ENCODE data around the gene SLC7A5. TPM values are rescaled to one million over a fixed set of nuclear protein-coding genes. Genes with fewer than 3 reads are reported as not detected.
"Not testable (repeated sequence)": the region's sequence is repeated elsewhere in the genome, so short reads cannot be mapped to it uniquely, and the experiment has no call there.

Gene SLC7A5
- total RNA-seq, 4 donors from 2014 or later, result 7.0 to 133 (median 19.1) TPM

- ATAC-seq (no peak), DNase-seq (no peak)
- Histone ChIP-seq H3K4me1 (no peaks in the 10 kb centered on the region), H3K27me3 (no peaks in the 10 kb centered on the region), H3K4me3 (no peak overlapping the region), H3K9me3 (no peaks in the 10 kb centered on the region), H3K36me3 (no peaks in the 10 kb centered on the region), H3K27ac (no peak overlapping the region)
- in situ Hi-C loops (cut with MboI; ENCODE audit: low sequenced_read_pairs in 4 of 4) (no loop called here), intact Hi-C loops (cut with DNase I; ENCODE audit: low total_unique reads) (loop anchor here (5.0 kb wide), 1 partner anchor 42 kb away; no protein-coding TSS in a partner anchor)
- TF ChIP-seq POLR2A (IDR thresholded peaks at IDR 0.05) (no peak), CTCF (IDR thresholded peaks at IDR 0.05 in 4 of 5, conservative IDR thresholded peaks at IDR 0.05 in 1 of 5) (no peak)
Measured at GRCh38 chr16:87819282-87819681, 50.0 kb downstream of the SLC7A5 start.

- H3K36me3 ChIP-seq, result no peaks in the 10 kb centered on the region
- in situ Hi-C loops (cut with MboI; ENCODE audit: low sequenced_read_pairs in 4 of 4) (no loop called here), intact Hi-C loops (cut with DNase I; ENCODE audit: low total_unique reads) (loop anchor here (5.0 kb wide), 1 partner anchor 41 kb away; no protein-coding TSS in a partner anchor)
- H3K4me1 ChIP-seq, result no peaks in the 10 kb centered on the region
- no peak overlapping the region for H3K4me3 ChIP-seq
- ATAC-seq (no peak), DNase-seq (no peak)
- TF ChIP-seq CTCF (IDR thresholded peaks at IDR 0.05 in 4 of 5, conservative IDR thresholded peaks at IDR 0.05 in 1 of 5) (no peak), POLR2A (IDR thresholded peaks at IDR 0.05) (no peak)
- no peak overlapping the region for H3K27ac ChIP-seq
- no peaks in the 10 kb centered on the region for H3K27me3 ChIP-seq
- no peaks in the 10 kb centered on the region for H3K9me3 ChIP-seq
Measured at GRCh38 chr16:87818533-87819161, 50.7 kb downstream of the SLC7A5 start.

GRCh38 chr16:87817910-87818309, 51.4 kb downstream of the SLC7A5 start:
- no peaks in the 10 kb centered on the region for H3K36me3 ChIP-seq
- intact Hi-C loops (cut with DNase I; ENCODE audit: low total_unique reads) (loop anchor here (5.0 kb wide), 1 partner anchor 41 kb away; no protein-coding TSS in a partner anchor), in situ Hi-C loops (cut with MboI; ENCODE audit: low sequenced_read_pairs in 4 of 4) (no loop called here)
- H3K9me3 ChIP-seq, result no peaks in the 10 kb centered on the region
- no peak overlapping the region for H3K27ac ChIP-seq
- ATAC-seq, result no peak
- no peaks in the 10 kb centered on the region for H3K4me1 ChIP-seq
- DNase-seq, result no peak
- TF ChIP-seq POLR2A (IDR thresholded peaks at IDR 0.05), result no peak
- TF ChIP-seq CTCF (IDR thresholded peaks at IDR 0.05 in 4 of 5, conservative IDR thresholded peaks at IDR 0.05 in 1 of 5), result no peak
- no peaks in the 10 kb centered on the region for H3K27me3 ChIP-seq
- H3K4me3 ChIP-seq, result no peak overlapping the region

GRCh38 chr16:87817370-87817769, 51.9 kb downstream of the SLC7A5 start:
- in situ Hi-C loops (cut with MboI; ENCODE audit: low sequenced_read_pairs in 4 of 4); DNase-seq; H3K4me1 ChIP-seq; H3K36me3 ChIP-seq; H3K27ac ChIP-seq; H3K9me3 ChIP-seq; H3K4me3 ChIP-seq; H3K27me3 ChIP-seq; ATAC-seq: not testable (repeated sequence)
- intact Hi-C loops (cut with DNase I; ENCODE audit: low total_unique reads), result loop anchor here (5.0 kb wide), 1 partner anchor 40 kb away; no protein-coding TSS in a partner anchor

GRCh38 chr16:87816507-87817100, 52.7 kb downstream of the SLC7A5 start:
- Histone ChIP-seq H3K36me3 (no peaks in the 10 kb centered on the region), H3K4me1 (no peaks in the 10 kb centered on the region), H3K9me3 (no peaks in the 10 kb centered on the region), H3K27me3 (no peaks in the 10 kb centered on the region), H3K4me3 (no peak overlapping the region), H3K27ac (no peak overlapping the region)
- no peak for ATAC-seq
- DNase-seq, result no peak
- in situ Hi-C loops (cut with MboI; ENCODE audit: low sequenced_read_pairs in 4 of 4), result no loop called here
- TF ChIP-seq POLR2A (IDR thresholded peaks at IDR 0.05), result no peak
- no peak for TF ChIP-seq CTCF (IDR thresholded peaks at IDR 0.05 in 4 of 5, conservative IDR thresholded peaks at IDR 0.05 in 1 of 5)
- intact Hi-C loops (cut with DNase I; ENCODE audit: low total_unique reads), result loop anchor here (5.0 kb wide), 1 partner anchor 39 kb away; no protein-coding TSS in a partner anchor
